Neural progenitor cell (in vitro differentiated cells): ENCODE measurements around the gene ATP5F1E. TPM values are rescaled to one million over a fixed set of nuclear protein-coding genes. Genes with fewer than 3 reads are reported as not detected.
A peak's percentile ranks its signal among the peaks of the same experiment; 100 is the strongest.

Experiments
- DNase-seq: peaks from one replicate; pipeline ENCODE4 v3.0.0-alpha.2; 2016; ENCODE audit warnings: low spot score
- H2AFZ ChIP-seq: fragments of 200-600 bp; sonication (generic); replicated peaks from 2 replicates; pipeline ENCODE4 v1.6.1; 2016; ENCODE audit warnings: antibody characterized with exemption
- H3F3A ChIP-seq: fragments of 200-600 bp; sonication (generic); 2 replicates; pipeline ENCODE4 v1.6.1; 2016; ENCODE audit warnings: antibody characterized with exemption, low read depth
- H3K27ac ChIP-seq: fragments of 200-600 bp; sonication (generic); 2 replicates; pipeline ENCODE4 v1.5.1; 2016; ENCODE audit warnings: mild to moderate bottlenecking
- H3K27me3 ChIP-seq: fragments of 200-600 bp; sonication (generic); 2 replicates; pipeline ENCODE4 v1.6.1; 2016; ENCODE audit warnings: mild to moderate bottlenecking, moderate library complexity
- H3K36me3 ChIP-seq: fragments of 200-600 bp; sonication (generic); 2 replicates; pipeline ENCODE4 v1.5.1; 2016
- H3K4me1 ChIP-seq: fragments of 200-600 bp; sonication (generic); 2 replicates; pipeline ENCODE4 v1.6.1; 2016; ENCODE audit warnings: mixed run types
- H3K4me2 ChIP-seq: fragments of 200-600 bp; sonication (generic); 2 replicates; pipeline ENCODE4 v1.6.1; 2016
- H3K4me3 ChIP-seq: fragments of 200-600 bp; sonication (generic); 2 replicates; pipeline ENCODE4 v1.5.1; 2016
- H3K79me2 ChIP-seq: fragments of 200-600 bp; sonication (generic); 2 replicates; pipeline ENCODE4 v1.6.1; 2016; ENCODE audit warnings: low read depth
- H3K9ac ChIP-seq: fragments of 200-600 bp; sonication (generic); 2 replicates; pipeline ENCODE4 v1.6.1; 2016
- H3K9me3 ChIP-seq: fragments of 200-600 bp; sonication (generic); 2 replicates; pipeline ENCODE4 v1.5.1; 2016; ENCODE audit warnings: low read depth
- H4K20me1 ChIP-seq: fragments of 200-600 bp; sonication (generic); 2 replicates; pipeline ENCODE4 v1.6.1; 2016; ENCODE audit warnings: low read depth
- H3K27ac Mint-ChIP-seq: 3 replicates; pipeline ENCODE4 v1.8.0; 2021; ENCODE audit warnings: mixed read lengths
- H3K27me3 Mint-ChIP-seq: 2 replicates; pipeline ENCODE4 v1.8.0; 2022; ENCODE audit warnings: low read depth, mild to moderate bottlenecking, inconsistent platforms, moderate library complexity, mixed read lengths; ENCODE audit not compliant: insufficient read depth
- H3K36me3 Mint-ChIP-seq: 3 replicates; pipeline ENCODE4 v1.8.0; 2021; ENCODE audit warnings: mixed read lengths
- H3K4me1 Mint-ChIP-seq: 3 replicates; pipeline ENCODE4 v1.8.0; 2021; ENCODE audit warnings: mixed read lengths
- H3K4me3 Mint-ChIP-seq: 3 replicates; pipeline ENCODE4 v1.8.0; 2021; ENCODE audit warnings: mild to moderate bottlenecking, moderate library complexity, mixed read lengths
- H3K9me3 Mint-ChIP-seq: 3 replicates; pipeline ENCODE4 v1.8.0; 2020; ENCODE audit warnings: mixed read lengths
- CTCF ChIP-seq: fragments of 200-600 bp; sonication (generic); IDR thresholded peaks from 2 replicates; pipeline ENCODE4 v1.5.1; 2017; ENCODE audit warnings: antibody characterized with exemption, mild to moderate bottlenecking
- EZH2 ChIP-seq: fragments of 200-600 bp; sonication (generic); IDR thresholded peaks from 2 replicates; pipeline ENCODE4 v1.6.1; 2017; ENCODE audit warnings: antibody characterized with exemption, mild to moderate bottlenecking, moderate library complexity
- EZH2phosphoT487 ChIP-seq: fragments of 200-600 bp; sonication (generic); IDR thresholded peaks from 2 replicates; pipeline ENCODE4 v1.6.1; 2017; ENCODE audit warnings: antibody characterized with exemption
- total RNA-seq: library from RNA; depleted of rRNA; stranded (reverse); fragments of >200 nt; gene quantifications from 2 replicates; pipeline ENCODE4 v1.2.3, GENCODE V29; 2015; ENCODE audit warnings: low replicate concordance

Gene ATP5F1E
- total RNA-seq, 1 donor from 2014 or later, result 29.7 TPM

- no peaks in the 10 kb centered on the region for H3K9me3 Mint-ChIP-seq
- Histone ChIP-seq H3F3A (peaks cover 4% of the 10 kb centered on the region), H3K27me3 (no peaks in the 10 kb centered on the region), H3K36me3 (peaks cover 14% of the 10 kb centered on the region), H3K79me2 (peaks cover 62% of the 10 kb centered on the region), H3K9ac (peak overlapping the region; percentile 16), H3K4me2 (no peak overlapping the region), H2AFZ (no peak overlapping the region), H4K20me1 (peaks cover 54% of the 10 kb centered on the region), H3K4me1 (peaks cover 25% of the 10 kb centered on the region), H3K9me3 (no peaks in the 10 kb centered on the region), H3K4me3 (no peak overlapping the region), H3K27ac (no peak overlapping the region)
- H3K4me1 Mint-ChIP-seq, result peaks cover 54% of the 10 kb centered on the region
- no peak for TF ChIP-seq EZH2
- H3K27me3 Mint-ChIP-seq, result peaks cover 2% of the 10 kb centered on the region
- peaks cover 29% of the 10 kb centered on the region for H3K36me3 Mint-ChIP-seq
- H3K27ac Mint-ChIP-seq, result no peak overlapping the region
- DNase-seq, result no peak
- no peak overlapping the region for H3K4me3 Mint-ChIP-seq
These were observed 4.3 kb downstream of the ATP5F1E start for GRCh38 chr20:59027741-59028320.

- H3K9me3 ChIP-seq, result no peaks in the 10 kb centered on the region
- peaks cover 62% of the 10 kb centered on the region for H3K79me2 ChIP-seq
- H3K4me1 Mint-ChIP-seq, result peaks cover 51% of the 10 kb centered on the region
- DNase-seq, result no peak
- no peak overlapping the region for H3K4me3 ChIP-seq
- H3K27ac Mint-ChIP-seq, result no peak overlapping the region
- H3K27ac ChIP-seq, result no peak overlapping the region
- no peaks in the 10 kb centered on the region for H3K9me3 Mint-ChIP-seq
- H3K9ac ChIP-seq, result peak overlapping the region; percentile 28
- H3K4me2 ChIP-seq, result no peak overlapping the region
- peaks cover 25% of the 10 kb centered on the region for H3K4me1 ChIP-seq
- peaks cover 35% of the 10 kb centered on the region for H3K36me3 Mint-ChIP-seq
- H3F3A ChIP-seq, result no peaks in the 10 kb centered on the region
- H3K4me3 Mint-ChIP-seq, result no peak overlapping the region
- H2AFZ ChIP-seq, result no peak overlapping the region
- TF ChIP-seq CTCF (no peak), EZH2phosphoT487 (no peak), EZH2 (no peak)
- no peaks in the 10 kb centered on the region for H3K27me3 ChIP-seq
- H3K27me3 Mint-ChIP-seq, result peaks cover 2% of the 10 kb centered on the region
- peaks cover 54% of the 10 kb centered on the region for H4K20me1 ChIP-seq
- peaks cover 14% of the 10 kb centered on the region for H3K36me3 ChIP-seq
These were observed 5.0 kb downstream of the ATP5F1E start for GRCh38 chr20:59026904-59027740.

DNA sequence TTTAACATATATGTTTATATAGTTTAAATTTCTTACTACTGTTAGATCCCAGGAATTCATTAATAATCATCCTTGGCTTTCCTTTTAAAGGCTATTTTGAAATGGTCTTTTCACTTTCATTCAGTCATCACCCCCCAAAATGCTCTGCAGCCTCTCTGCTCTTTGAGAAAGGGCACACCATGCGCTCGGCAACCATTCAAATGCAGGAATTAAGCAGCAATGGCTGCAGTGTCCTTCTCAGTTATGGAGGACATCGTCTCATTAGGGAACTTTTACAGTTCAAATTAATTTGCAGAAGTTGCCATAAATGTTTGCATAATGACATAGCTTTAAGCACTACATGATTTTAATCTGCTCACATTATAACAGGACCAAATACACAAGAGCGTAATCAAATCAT is 6.6 kb downstream of the ATP5F1E start:
- Histone ChIP-seq H3K4me3 (no peak overlapping the region), H3F3A (no peaks in the 10 kb centered on the region), H3K27me3 (no peaks in the 10 kb centered on the region), H3K27ac (no peak overlapping the region), H4K20me1 (peaks cover 41% of the 10 kb centered on the region), H3K36me3 (peaks cover 10% of the 10 kb centered on the region), H3K4me2 (no peak overlapping the region), H2AFZ (no peak overlapping the region), H3K79me2 (peaks cover 47% of the 10 kb centered on the region), H3K4me1 (peaks cover 14% of the 10 kb centered on the region), H3K9ac (no peak overlapping the region), H3K9me3 (no peaks in the 10 kb centered on the region)
- peaks cover 2% of the 10 kb centered on the region for H3K27me3 Mint-ChIP-seq
- H3K4me1 Mint-ChIP-seq, result peaks cover 53% of the 10 kb centered on the region
- peaks cover 37% of the 10 kb centered on the region for H3K36me3 Mint-ChIP-seq
- no peak for DNase-seq
- H3K9me3 Mint-ChIP-seq, result no peaks in the 10 kb centered on the region
- H3K4me3 Mint-ChIP-seq, result no peak overlapping the region
- TF ChIP-seq EZH2phosphoT487 (no peak), EZH2 (no peak), CTCF (no peak)
- H3K27ac Mint-ChIP-seq, result no peak overlapping the region

DNA sequence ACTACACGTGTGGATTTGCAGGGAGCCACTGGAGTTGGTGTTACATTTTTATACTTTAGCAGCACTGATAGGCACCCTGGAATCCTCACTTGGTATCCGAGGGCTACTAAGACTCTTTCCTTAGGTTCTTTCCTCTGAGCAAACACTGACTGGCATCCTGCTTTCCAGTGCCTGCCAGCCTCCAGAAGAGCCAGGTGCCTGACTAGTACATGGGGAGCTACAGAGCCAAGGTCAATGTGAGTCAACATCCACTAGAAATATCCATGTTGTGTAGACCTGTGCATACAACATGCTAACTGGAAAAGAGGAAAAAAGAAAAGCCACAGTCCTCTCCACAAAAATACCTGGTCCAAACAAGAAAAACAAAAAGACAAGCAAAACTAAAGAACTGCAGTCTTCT is 7.0 kb downstream of the ATP5F1E start:
- Histone ChIP-seq H3K4me1 (peaks cover 10% of the 10 kb centered on the region), H3K36me3 (peaks cover 6% of the 10 kb centered on the region), H3K27ac (no peak overlapping the region), H3K27me3 (no peaks in the 10 kb centered on the region), H3K4me3 (no peak overlapping the region), H3K4me2 (no peak overlapping the region), H3K79me2 (peaks cover 43% of the 10 kb centered on the region), H2AFZ (no peak overlapping the region), H4K20me1 (peaks cover 41% of the 10 kb centered on the region), H3K9ac (no peak overlapping the region), H3K9me3 (no peaks in the 10 kb centered on the region), H3F3A (no peaks in the 10 kb centered on the region)
- no peak for TF ChIP-seq EZH2phosphoT487
- TF ChIP-seq EZH2, result no peak
- no peak for TF ChIP-seq CTCF
- H3K4me3 Mint-ChIP-seq, result no peak overlapping the region
- no peaks in the 10 kb centered on the region for H3K9me3 Mint-ChIP-seq
- H3K4me1 Mint-ChIP-seq, result peaks cover 49% of the 10 kb centered on the region
- H3K27me3 Mint-ChIP-seq, result peaks cover 2% of the 10 kb centered on the region
- H3K27ac Mint-ChIP-seq, result no peak overlapping the region
- H3K36me3 Mint-ChIP-seq, result peaks cover 33% of the 10 kb centered on the region
- DNase-seq, result no peak
